OCI-LY3 (cell line): ENCODE measurements around the gene APOC1.

Experiments used
- CTCF ChIP-seq: fragments of 200-600, 300-600 bp; sonication (generic); IDR thresholded peaks from 2 replicates; pipeline ENCODE4 v1.5.1; 2014; ENCODE audit warnings: antibody characterized with exemption, low read length, low read depth
- EZH2phosphoT487 ChIP-seq: fragments of 200-600 bp; shearing (Covaris generic); IDR thresholded peaks from 2 replicates; pipeline ENCODE4 v1.6.1; 2018; ENCODE audit warnings: antibody characterized with exemption, mixed run types, low read depth

DNA sequence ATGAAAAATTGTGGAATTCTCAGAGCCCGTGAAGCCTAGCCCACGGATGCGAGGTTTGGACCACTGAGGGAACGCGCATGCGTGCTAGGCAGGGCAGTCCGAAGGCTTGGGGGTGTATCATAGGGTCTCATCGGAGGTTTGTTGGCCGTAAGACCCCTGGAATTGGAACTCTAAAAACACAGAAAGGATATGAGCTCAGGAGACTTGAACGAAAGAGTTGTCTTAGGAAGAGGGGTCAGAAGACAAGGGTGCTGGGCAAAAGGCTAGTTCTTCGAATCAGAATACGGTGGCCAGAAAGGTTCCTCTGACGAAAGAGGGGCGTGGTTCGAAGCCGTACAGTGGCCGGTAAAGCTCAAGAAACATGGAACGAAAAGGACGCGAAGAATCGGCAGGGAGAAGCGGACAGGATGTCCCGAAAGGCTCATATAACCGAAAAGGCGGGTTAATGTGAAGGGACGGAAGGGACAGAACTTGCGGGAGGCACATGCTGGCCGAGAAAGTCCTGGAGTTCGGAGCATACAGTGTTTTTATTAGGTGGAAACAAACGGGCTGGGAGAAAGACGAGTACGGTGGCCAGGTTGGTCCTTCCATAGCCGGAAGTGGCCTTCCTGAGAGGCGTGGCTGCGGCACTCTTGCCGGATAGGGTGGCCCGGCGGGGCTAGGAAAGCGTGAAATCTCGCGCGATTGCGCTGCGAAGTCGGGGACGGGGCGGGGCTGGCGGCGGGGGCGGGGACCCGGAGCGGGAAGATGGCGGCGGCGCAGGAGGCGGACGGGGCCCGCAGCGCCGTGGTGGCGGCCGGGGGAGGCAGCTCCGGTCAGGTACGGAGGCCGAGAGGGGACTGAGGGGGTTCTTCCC is 40.5 kb downstream of the APOC1 start, which contains the start of gene CLPTM1:
- no peak for TF ChIP-seq CTCF
- no peak for TF ChIP-seq EZH2phosphoT487
